ENCODE data around the gene GPANK1.

DNA sequence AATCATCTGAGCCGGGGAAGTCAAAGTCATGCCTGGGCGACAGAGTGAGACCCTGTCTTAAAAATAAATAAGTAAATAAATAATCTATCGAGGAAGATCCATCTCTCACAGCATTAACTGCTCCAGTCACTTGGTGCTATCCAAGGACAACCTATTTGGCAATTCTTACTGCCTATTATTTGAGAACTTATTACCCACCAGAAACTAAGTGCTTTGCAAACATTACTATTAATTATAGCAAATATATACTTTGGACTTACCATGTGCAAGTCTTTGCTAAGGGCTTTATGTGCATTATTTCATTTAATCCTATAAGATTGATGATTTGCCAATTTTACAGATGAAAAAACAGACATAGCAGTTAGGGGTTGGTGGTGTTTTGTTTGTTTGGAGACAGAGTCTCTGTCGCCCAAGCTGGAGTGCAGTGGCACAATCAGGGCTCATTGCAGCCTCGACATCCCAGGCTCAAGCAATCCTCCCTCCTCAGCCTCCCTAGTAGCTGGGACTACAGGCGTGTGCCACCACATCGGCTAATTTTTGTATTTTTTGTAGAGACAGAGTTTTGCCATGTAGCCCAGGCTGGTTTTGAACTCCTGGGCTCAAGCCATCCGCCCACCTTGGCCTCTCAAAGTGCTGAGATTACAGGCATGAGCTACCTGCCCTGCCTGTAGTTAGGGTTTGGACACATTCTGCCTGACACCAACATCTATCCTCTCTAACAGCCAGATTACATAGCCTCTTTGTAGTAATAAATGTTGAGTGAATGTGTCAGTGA, 10.0 kb downstream of the GPANK1 start:
- TF ChIP-seq POLR2A (IDR thresholded peaks at IDR 0.05) (no peak), CTCF (IDR thresholded peaks at IDR 0.05) (no peak)

All from esophagus squamous epithelium (tissue), 4 donors.